Neural cell (in vitro differentiated cells): ENCODE results near the gene ARHGEF4.

ENCODE experiments used
- POLR2AphosphoS5 ChIP-seq: IDR thresholded peaks from 2 replicates; pipeline ENCODE4 v1.6.1; 2012
- TAF1 ChIP-seq: IDR thresholded peaks from 2 replicates; pipeline ENCODE4 v1.6.1; 2012; ENCODE audit warnings: low read depth
- TF ChIP-seq, protein P1 (sequence below): fragments of 450-650 bp; IDR thresholded peaks from 2 replicates; pipeline ENCODE4 v1.5.1; 2014; ENCODE audit warnings: antibody characterized with exemption, mild to moderate bottlenecking, moderate library complexity; ENCODE audit not compliant: poor library complexity, severe bottlenecking
- TF ChIP-seq, protein P2 (sequence below): IDR thresholded peaks from 2 replicates; pipeline ENCODE4 v1.6.1; 2012; ENCODE audit warnings: borderline replicate concordance

DNA sequence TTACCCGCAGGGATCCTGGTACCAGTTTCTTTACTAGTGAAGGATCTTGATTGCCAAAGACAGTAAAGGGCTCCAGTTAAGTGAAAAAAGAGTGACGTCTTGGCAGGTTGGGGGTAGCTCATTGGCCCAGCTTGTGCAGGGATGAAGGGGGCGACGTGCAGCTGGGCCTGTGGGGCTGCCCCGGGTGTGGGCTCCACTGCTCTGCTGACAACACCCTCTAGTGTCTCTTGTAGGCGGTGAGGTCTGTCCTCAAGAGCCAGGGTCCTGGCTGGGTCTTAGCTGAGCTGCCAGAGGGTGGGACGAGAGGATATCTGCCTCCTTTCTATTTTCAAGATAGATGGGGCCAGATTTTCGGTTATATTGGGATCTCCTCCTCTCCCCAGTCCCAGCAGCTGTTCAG, 6.1 kb downstream of the ARHGEF4 start:
- TF ChIP-seq, protein P1, sequence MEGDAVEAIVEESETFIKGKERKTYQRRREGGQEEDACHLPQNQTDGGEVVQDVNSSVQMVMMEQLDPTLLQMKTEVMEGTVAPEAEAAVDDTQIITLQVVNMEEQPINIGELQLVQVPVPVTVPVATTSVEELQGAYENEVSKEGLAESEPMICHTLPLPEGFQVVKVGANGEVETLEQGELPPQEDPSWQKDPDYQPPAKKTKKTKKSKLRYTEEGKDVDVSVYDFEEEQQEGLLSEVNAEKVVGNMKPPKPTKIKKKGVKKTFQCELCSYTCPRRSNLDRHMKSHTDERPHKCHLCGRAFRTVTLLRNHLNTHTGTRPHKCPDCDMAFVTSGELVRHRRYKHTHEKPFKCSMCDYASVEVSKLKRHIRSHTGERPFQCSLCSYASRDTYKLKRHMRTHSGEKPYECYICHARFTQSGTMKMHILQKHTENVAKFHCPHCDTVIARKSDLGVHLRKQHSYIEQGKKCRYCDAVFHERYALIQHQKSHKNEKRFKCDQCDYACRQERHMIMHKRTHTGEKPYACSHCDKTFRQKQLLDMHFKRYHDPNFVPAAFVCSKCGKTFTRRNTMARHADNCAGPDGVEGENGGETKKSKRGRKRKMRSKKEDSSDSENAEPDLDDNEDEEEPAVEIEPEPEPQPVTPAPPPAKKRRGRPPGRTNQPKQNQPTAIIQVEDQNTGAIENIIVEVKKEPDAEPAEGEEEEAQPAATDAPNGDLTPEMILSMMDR, result no peak
- TF ChIP-seq POLR2AphosphoS5 (no peak), TAF1 (no peak)
- TF ChIP-seq, protein P2, sequence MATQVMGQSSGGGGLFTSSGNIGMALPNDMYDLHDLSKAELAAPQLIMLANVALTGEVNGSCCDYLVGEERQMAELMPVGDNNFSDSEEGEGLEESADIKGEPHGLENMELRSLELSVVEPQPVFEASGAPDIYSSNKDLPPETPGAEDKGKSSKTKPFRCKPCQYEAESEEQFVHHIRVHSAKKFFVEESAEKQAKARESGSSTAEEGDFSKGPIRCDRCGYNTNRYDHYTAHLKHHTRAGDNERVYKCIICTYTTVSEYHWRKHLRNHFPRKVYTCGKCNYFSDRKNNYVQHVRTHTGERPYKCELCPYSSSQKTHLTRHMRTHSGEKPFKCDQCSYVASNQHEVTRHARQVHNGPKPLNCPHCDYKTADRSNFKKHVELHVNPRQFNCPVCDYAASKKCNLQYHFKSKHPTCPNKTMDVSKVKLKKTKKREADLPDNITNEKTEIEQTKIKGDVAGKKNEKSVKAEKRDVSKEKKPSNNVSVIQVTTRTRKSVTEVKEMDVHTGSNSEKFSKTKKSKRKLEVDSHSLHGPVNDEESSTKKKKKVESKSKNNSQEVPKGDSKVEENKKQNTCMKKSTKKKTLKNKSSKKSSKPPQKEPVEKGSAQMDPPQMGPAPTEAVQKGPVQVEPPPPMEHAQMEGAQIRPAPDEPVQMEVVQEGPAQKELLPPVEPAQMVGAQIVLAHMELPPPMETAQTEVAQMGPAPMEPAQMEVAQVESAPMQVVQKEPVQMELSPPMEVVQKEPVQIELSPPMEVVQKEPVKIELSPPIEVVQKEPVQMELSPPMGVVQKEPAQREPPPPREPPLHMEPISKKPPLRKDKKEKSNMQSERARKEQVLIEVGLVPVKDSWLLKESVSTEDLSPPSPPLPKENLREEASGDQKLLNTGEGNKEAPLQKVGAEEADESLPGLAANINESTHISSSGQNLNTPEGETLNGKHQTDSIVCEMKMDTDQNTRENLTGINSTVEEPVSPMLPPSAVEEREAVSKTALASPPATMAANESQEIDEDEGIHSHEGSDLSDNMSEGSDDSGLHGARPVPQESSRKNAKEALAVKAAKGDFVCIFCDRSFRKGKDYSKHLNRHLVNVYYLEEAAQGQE, result no peak
